Memory B cell (primary cell): ENCODE results near the gene RNF214.
"Not testable (repeated sequence)": the region's sequence is repeated elsewhere in the genome, so short reads cannot be mapped to it uniquely, and the experiment has no call there.

Source experiments
- ATAC-seq: fragments of 150-1000 bp; cut with Tn5 transposase; 2 replicates; pipeline ENCODE4 v1.10.0; 2021; ENCODE audit warnings: low read depth, mild to moderate bottlenecking, moderate library complexity
- DNase-seq, 2 donors: peaks; one replicate each; pipeline ENCODE4 v3.0.0; 2022; ENCODE audit warnings: low spot score in 2 of 2
- H3K27ac Mint-ChIP-seq: one replicate; pipeline ENCODE4 v1.8.0; 2022; ENCODE audit warnings: mild to moderate bottlenecking, moderate library complexity, mixed read lengths
- H3K27me3 Mint-ChIP-seq: one replicate; pipeline ENCODE4 v1.8.0; 2022; ENCODE audit warnings: mixed read lengths
- H3K36me3 Mint-ChIP-seq: one replicate; pipeline ENCODE4 v1.8.0; 2022; ENCODE audit warnings: mild to moderate bottlenecking, mixed read lengths
- H3K4me1 Mint-ChIP-seq: one replicate; pipeline ENCODE4 v1.8.0; 2022; ENCODE audit warnings: mixed read lengths
- H3K4me3 Mint-ChIP-seq: one replicate; pipeline ENCODE4 v1.8.0; 2022; ENCODE audit warnings: mild to moderate bottlenecking, moderate library complexity, mixed read lengths
- H3K9me3 Mint-ChIP-seq: one replicate; pipeline ENCODE4 v1.8.0; 2022; ENCODE audit warnings: mixed read lengths

RNF214 gene

DNA sequence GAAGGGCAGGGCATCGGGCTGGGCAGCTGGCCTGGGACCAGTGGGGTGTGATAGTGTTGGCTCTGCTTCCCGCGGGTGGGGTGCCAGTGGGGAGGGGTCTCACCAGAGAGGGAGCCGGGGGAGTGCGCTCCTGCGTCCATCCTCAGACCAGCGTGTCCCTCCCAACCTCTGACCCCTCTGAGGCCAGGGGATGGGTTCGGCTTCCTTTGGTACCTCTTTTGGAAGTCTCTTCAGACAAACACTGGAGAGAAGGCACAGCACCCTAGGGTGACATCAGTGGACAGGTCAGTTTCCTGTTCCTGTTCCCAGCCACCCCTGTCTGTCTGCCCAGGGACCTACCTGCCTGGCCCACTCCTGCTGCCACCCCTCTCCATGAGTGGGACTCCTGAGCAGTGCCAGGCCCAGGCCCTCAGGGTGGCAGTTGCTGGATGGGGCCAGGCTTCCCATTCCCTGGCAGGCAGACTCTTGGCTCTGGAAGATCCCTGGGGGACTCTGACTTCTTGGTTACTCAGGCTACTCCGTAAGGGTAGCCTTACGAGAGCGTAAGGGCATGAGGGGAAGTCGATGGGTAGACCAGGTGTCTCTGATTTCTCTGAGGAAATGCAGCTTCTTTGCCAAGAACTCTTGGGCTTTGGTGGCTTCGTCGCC, 30.7 kb upstream of the RNF214 start:
- ATAC-seq (no peak), DNase-seq (no peak)
- Mint-ChIP-seq H3K36me3 (peaks cover 22% of the 10 kb centered on the region), H3K4me3 (no peak overlapping the region), H3K27me3 (no peaks in the 10 kb centered on the region), H3K9me3 (no peaks in the 10 kb centered on the region), H3K4me1 (peaks cover 13% of the 10 kb centered on the region), H3K27ac (no peak overlapping the region)

DNA sequence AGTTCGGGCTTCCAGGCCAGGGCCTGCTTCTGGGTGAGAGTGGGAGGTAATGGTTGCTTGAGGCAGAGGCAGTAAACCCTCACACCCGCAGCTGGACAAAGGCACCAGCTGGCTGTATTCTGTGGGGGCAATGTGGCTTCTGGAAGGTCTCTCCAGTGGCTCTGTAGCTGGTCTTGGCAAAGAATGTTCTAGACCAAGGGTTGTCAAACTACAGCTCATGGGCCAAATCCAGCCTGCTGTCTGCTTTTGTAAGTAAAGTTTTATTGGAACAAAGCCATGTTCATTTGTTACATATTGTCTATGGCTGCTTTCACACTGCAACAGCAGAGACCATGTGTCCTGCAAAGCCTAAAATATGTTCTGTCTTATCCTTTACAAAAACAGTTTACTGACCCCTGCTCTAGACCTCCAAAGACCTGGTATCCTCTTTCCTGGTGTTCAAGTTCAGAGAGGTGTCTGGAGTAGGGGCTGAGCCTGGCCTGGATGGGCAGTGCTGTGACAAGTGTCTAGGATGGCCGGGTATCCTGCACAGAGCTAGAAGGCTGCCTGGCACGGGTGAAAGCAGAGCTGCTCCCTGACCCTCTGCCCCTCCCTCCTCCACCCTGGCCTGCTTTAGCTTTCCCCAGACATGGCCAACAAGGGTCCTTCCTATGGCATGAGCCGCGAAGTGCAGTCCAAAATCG, 29.9 kb upstream of the RNF214 start:
- ATAC-seq, result no peak
- DNase-seq, result no peak
- no peaks in the 10 kb centered on the region for H3K27me3 Mint-ChIP-seq

DNA sequence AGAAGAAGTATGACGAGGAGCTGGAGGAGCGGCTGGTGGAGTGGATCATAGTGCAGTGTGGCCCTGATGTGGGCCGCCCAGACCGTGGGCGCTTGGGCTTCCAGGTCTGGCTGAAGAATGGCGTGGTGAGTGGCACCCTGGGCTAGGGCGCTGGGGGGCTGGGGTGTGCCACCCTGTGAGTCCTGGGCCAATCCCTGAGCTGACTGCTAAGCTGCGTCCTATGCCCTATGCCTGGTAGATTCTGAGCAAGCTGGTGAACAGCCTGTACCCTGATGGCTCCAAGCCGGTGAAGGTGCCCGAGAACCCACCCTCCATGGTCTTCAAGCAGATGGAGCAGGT, 29.4 kb upstream of the RNF214 start:
- no peak for ATAC-seq
- H3K27ac Mint-ChIP-seq, result peak overlapping the region; percentile 67
- H3K36me3 Mint-ChIP-seq, result peaks cover 17% of the 10 kb centered on the region
- no peaks in the 10 kb centered on the region for H3K9me3 Mint-ChIP-seq
- H3K4me1 Mint-ChIP-seq, result peaks cover 13% of the 10 kb centered on the region
- H3K4me3 Mint-ChIP-seq, result no peak overlapping the region
- no peaks in the 10 kb centered on the region for H3K27me3 Mint-ChIP-seq
- no peak for DNase-seq

More for the DNA sequence above, 29.9 kb upstream of the RNF214 start:
- Mint-ChIP-seq H3K4me1 (peaks cover 13% of the 10 kb centered on the region), H3K36me3 (peaks cover 18% of the 10 kb centered on the region), H3K9me3 (no peaks in the 10 kb centered on the region), H3K4me3 (no peak overlapping the region), H3K27ac (peak overlapping the region; percentile 67)

GRCh38 chr11:117204283-117205080, 28.0 kb upstream of the RNF214 start:
- Mint-ChIP-seq H3K27me3 (no peaks in the 10 kb centered on the region), H3K4me3 (no peak overlapping the region), H3K9me3 (no peaks in the 10 kb centered on the region), H3K4me1 (peaks cover 7% of the 10 kb centered on the region), H3K27ac (peak overlapping the region; percentile 19), H3K36me3 (peaks cover 21% of the 10 kb centered on the region)
- no peak for DNase-seq
- ATAC-seq, result no peak

DNA sequence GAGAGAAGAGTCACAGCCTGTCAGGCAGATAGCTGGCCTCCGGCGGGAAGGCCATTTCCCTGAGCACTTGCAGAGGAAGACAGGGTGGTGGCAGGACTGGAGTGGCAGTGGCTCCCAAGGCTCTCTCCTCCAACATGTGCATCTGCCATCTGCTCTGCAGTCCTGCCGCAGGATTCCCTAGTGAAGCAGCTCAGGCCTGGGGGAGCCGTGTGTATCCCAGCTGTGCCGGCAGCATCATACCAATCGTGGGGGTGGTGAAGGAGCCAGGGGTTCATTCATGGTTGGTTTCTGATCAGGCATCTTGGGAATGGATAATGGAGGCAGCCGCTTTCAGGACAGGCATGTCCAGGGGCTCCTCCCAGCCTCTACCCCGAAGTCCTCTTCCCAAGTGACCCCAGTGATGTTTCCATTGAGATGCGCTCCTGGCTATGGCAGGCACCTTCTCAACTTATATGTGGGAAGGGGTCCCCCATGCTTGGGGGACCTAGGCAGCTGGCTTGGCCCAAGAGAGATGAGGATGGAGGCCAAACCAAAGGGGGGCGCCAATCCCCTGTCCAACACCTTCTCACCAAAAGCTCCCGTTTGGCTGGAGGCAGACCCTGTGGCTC, 27.2 kb upstream of the RNF214 start:
- Mint-ChIP-seq H3K4me3 (no peak overlapping the region), H3K4me1 (peaks cover 7% of the 10 kb centered on the region), H3K27me3 (no peaks in the 10 kb centered on the region), H3K36me3 (peaks cover 21% of the 10 kb centered on the region), H3K9me3 (no peaks in the 10 kb centered on the region), H3K27ac (peak overlapping the region; percentile 19)
- DNase-seq (no peak), ATAC-seq (no peak)

DNA sequence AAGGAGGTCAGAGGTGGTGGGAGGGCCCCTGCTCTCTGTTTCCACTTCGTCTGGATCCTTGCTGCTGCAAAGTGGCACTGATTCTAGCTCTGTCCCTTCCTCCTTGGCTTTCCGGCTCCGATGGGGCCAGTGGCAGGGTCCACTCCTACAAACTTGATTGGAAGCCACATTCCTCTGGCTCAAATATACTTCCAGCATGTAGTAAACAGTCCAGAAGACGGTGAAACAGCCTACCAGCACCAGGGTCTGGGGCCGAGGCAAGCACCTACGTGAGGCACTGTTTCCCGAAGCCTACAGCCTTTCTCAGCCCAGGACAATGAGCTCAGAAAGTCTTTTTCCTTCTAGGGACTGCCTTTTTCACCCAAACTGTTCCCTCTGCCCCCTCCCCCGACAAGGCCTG, 26.4 kb upstream of the RNF214 start:
- peaks cover 25% of the 10 kb centered on the region for H3K36me3 Mint-ChIP-seq
- not testable (repeated sequence) for ATAC-seq, H3K4me1 Mint-ChIP-seq, DNase-seq, H3K9me3 Mint-ChIP-seq, H3K27me3 Mint-ChIP-seq, H3K4me3 Mint-ChIP-seq, H3K27ac Mint-ChIP-seq

DNA sequence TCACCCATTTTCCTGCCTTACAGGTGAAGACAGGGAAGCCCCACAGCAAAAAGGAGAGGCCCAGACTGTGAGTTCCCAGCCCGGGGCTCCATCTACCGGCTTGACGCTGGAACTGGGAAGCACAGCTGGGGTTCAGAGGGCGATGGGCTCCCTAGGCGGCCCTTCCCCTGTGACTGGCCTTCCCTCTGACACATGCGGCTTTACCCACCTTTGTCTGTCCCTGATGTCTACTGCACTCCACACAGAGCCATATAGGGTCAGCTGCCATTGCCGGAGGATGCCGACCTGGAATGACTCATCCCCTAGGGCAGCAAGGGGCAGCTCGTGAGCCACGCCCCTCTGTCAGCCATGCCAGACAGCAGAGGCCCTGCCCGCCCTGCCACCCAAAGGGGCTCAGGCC, 25.6 kb upstream of the RNF214 start:
- H3K4me3 Mint-ChIP-seq, H3K9me3 Mint-ChIP-seq, ATAC-seq, DNase-seq, H3K27me3 Mint-ChIP-seq, H3K27ac Mint-ChIP-seq, H3K4me1 Mint-ChIP-seq: not testable (repeated sequence)
- peaks cover 30% of the 10 kb centered on the region for H3K36me3 Mint-ChIP-seq

DNA sequence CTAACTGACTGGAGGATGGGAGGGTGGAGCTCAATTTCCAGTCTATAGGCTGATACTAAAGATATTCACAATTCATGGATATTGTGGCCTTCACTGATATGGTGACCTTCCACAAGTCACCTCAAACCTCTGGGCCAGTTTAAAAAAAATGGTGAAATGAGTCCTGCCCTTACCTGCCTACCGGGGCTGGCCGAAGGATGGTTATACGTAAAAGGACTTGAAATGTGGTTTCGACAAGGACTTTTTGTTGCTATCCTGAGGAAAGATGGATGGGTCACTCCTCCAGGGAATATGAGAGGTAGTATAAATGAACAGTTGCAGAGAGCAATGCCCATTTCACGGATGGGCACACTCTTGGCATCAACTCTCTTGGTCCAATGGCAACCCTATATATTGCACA, 25.0 kb upstream of the RNF214 start:
- not testable (repeated sequence) for H3K27ac Mint-ChIP-seq, H3K9me3 Mint-ChIP-seq, ATAC-seq, DNase-seq, H3K4me3 Mint-ChIP-seq, H3K27me3 Mint-ChIP-seq, H3K4me1 Mint-ChIP-seq
- peaks cover 30% of the 10 kb centered on the region for H3K36me3 Mint-ChIP-seq

GRCh38 chr11:117208710-117209109, 23.8 kb upstream of the RNF214 start:
- peaks cover 33% of the 10 kb centered on the region for H3K36me3 Mint-ChIP-seq
- ATAC-seq, H3K27ac Mint-ChIP-seq, H3K4me1 Mint-ChIP-seq, H3K27me3 Mint-ChIP-seq, DNase-seq, H3K4me3 Mint-ChIP-seq, H3K9me3 Mint-ChIP-seq: not testable (repeated sequence)

DNA sequence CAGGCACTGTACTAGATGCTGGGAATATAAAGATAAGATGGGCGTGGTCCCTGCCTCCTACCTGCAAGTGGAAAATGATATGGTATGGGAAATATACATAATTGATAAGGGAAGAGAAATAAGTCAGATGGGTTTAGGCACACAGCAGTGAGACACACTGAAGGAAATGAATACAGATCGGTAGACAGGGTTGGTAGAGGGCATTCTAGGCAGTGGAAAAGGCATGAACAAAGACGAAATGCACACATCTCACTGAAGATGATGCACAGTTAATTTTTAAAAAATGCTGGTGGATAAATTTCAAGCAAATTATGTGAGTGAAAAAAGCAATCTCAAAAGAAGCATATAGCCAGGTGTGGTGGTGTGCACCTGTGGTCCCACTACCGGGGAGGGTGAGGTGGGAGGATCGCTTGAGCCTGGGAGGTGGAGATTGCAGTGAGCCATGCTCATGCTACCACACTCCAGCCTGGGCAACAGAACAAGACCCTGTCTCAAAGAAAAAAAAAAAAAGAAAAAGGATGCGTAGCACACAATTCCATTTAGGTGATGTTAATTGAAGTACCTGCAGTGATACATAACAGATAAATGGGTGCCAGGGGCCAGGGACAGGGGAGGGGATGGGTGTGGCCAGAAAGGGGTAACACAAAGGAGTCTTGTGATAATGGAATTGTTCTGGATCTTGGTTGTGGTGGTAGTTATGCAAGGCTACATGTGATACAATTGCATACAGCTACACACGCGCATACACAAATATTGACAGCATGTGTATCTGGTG, 22.9 kb upstream of the RNF214 start:
- H3K27me3 Mint-ChIP-seq, H3K4me3 Mint-ChIP-seq, ATAC-seq, DNase-seq, H3K9me3 Mint-ChIP-seq, H3K4me1 Mint-ChIP-seq: not testable (repeated sequence)
- H3K27ac Mint-ChIP-seq, result peak overlapping the region; percentile 3
- H3K36me3 Mint-ChIP-seq, result peaks cover 35% of the 10 kb centered on the region

- H3K4me1 Mint-ChIP-seq, result peaks cover 3% of the 10 kb centered on the region
- H3K27me3 Mint-ChIP-seq, result no peaks in the 10 kb centered on the region
- H3K27ac Mint-ChIP-seq, result peak overlapping the region; percentile 31
- no peaks in the 10 kb centered on the region for H3K9me3 Mint-ChIP-seq
- no peak for DNase-seq
- H3K36me3 Mint-ChIP-seq, result peaks cover 31% of the 10 kb centered on the region
- no peak for ATAC-seq
- H3K4me3 Mint-ChIP-seq, result no peak overlapping the region
Observed at GRCh38 chr11:117210620-117211019, 21.9 kb upstream of the RNF214 start.

GRCh38 chr11:117212697-117213355, 19.6 kb upstream of the RNF214 start:
- H3K36me3 Mint-ChIP-seq, result peaks cover 37% of the 10 kb centered on the region
- H3K27ac Mint-ChIP-seq, result no peak overlapping the region
- peaks cover 3% of the 10 kb centered on the region for H3K4me1 Mint-ChIP-seq
- ATAC-seq, result no peak
- no peaks in the 10 kb centered on the region for H3K27me3 Mint-ChIP-seq
- no peak for DNase-seq
- no peak overlapping the region for H3K4me3 Mint-ChIP-seq
- no peaks in the 10 kb centered on the region for H3K9me3 Mint-ChIP-seq

GRCh38 chr11:117214404-117215110, 17.9 kb upstream of the RNF214 start:
- H3K36me3 Mint-ChIP-seq, result peaks cover 45% of the 10 kb centered on the region
- no peak for DNase-seq
- no peaks in the 10 kb centered on the region for H3K9me3 Mint-ChIP-seq
- H3K4me3 Mint-ChIP-seq, result no peak overlapping the region
- peaks cover 5% of the 10 kb centered on the region for H3K4me1 Mint-ChIP-seq
- H3K27ac Mint-ChIP-seq, result peak overlapping the region; percentile 65
- no peaks in the 10 kb centered on the region for H3K27me3 Mint-ChIP-seq
- no peak for ATAC-seq
